ENCODE results near the gene PLEKHA5. TPM values are rescaled to one million over a fixed set of nuclear protein-coding genes. Genes with fewer than 3 reads are reported as not detected.
"Not testable (repeated sequence)": the region's sequence is repeated elsewhere in the genome, so short reads cannot be mapped to it uniquely, and the experiment has no call there.

The PLEKHA5 gene
- total RNA-seq, 1 donor from 2014 or later: 102 TPM

DNA sequence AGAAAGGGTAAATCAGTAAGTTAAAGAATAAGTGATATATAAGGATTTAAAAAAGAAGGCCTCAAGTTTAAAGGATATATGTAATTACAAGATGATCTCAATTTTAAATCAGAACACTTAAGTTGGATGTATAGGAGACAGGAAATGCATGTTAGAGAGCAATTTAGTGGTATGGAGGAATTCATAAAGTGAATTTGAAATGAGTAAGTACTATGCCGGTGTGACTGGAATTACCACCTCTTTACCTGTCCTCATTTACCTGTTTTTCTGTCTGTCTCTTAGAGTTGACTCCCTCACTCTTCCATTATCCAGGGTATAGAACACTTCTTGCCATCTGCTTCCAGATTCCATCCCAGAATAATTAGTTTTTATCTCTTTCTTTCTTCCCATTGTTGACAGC, 73.5 kb downstream of the PLEKHA5 start:
- no peak for DNase-seq (ENCODE audit: low spot score)

DNA sequence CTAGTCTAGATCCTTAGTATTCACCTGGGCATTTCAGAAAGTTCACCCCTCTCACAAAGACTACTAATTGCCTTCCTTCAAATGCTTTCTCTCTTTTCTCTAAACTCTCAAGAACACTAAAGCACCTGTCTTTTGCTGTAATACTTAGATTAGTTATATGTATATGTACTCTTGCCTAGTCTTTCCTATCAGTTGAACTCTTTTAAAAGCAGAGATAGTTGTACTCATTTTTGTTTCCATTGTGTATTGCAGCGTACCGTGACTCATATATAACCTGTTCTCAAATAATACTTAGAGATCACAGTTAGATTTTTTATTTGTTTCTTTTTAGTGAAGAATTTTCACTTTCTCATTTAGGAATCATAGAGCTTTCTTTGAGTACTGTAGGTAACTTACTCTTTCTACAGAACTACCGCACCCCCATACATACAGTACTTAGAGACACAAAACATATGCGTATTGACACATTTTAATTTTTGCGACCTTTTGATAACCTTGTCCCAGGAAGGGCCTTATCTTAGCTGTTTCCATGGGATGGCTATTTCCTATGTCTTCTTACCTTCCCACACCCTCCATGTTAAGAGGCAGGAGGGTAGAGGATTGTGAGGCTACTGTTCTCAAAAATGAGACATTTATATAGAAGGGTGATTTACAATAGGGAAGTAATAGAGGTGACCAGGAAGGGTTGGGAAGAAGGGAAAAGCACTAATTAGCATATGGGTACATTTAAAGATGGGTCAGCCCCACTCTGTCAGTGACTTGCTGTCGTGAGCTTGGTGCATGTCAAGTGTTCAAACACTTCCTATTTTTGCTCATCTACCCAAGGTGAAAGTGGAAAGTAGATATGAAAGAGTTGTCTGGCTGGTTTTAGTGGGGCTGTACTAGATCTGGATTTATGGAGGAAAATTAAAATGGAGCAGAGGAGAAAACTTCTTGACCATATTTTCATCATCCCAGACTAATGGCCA, 74.3 kb downstream of the PLEKHA5 start:
- no peak for DNase-seq (ENCODE audit: low spot score)

DNA sequence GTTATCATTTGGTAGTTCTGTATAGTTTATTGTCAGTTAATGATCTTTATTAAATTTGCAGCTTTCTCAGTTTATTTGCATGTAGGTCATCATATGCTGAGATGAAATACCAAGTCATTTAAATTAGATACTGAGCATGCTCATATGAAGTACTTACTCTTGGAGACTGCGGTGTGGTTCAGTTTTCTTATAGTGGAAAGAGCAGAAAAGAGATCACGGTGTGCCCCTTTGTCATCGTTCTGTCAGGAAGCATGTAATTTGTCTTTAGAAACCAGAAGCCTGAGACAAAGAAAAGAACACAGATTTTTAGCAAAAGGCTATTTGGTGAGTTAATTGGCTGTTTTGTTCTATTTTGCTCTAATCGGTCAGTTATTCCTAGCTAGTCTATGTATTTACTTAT, 75.6 kb downstream of the PLEKHA5 start:
- DNase-seq (ENCODE audit: low spot score): no peak

DNA sequence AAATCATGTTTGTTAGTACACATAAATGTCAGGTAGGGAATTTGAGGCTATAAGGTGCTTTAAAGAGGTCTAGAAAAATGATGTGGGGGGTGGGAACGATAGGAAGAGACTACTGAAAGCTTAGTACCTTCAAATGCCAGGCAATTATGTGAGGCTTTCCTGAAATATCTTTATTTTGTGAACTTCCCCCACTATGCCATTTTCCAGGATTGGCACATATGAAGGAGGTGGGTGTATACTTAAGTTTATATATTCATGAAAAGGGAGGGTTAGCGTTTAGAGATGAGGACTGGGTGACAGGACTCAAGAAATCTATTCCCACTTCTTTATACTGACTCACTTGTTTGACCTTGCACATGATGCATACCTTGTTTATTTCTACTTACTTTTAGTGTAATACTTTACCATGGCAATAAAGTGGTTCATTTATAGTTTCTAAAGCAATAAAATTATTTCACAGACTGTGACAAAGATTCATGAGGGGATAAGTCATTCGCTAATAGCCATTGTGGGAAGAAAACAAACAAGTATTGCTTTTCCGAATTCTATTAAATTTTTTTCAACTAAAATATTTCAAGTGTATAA, 77.1 kb downstream of the PLEKHA5 start:
- DNase-seq (ENCODE audit: low spot score): no peak

DNA sequence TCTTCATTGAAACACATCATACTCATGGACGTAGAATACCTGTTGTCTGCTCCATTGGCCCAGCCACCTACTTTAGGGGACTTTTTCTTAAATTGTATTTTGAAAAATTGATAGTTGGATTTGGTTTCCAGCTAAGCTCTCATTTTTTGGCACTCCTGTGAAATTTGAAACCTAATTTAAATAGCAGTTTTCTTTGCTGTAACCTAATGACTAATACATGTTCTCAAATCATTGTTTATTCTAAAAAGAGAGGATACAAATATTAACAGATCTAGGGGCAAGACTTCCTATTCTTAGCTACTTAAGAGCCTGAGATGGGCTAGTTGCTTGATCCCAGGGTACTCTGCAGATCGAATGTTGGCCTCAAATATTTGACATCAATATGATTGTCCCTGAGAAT, 78.9 kb downstream of the PLEKHA5 start:
- DNase-seq (ENCODE audit: low spot score): no peak

DNA sequence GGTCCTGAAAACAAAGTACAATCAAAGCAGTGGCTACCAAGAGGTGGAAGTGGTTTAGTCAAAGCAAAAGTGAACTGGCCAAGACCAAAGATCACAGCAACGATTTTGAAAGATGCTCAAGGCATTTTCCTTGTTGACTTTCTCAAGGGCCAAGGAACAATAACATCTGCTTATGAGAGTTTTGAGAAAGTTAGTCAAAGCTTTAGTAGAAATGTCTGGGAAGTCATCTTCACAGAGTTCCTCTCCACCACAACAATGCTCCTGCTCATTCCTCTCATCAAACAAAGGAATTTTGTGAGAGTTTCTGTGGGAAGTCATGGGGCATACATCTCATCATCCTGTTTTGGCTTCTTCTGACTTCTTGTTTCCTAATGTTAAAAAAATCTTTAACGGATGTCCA, 80.1 kb downstream of the PLEKHA5 start:
- DNase-seq (ENCODE audit: low spot score): no peak

DNA sequence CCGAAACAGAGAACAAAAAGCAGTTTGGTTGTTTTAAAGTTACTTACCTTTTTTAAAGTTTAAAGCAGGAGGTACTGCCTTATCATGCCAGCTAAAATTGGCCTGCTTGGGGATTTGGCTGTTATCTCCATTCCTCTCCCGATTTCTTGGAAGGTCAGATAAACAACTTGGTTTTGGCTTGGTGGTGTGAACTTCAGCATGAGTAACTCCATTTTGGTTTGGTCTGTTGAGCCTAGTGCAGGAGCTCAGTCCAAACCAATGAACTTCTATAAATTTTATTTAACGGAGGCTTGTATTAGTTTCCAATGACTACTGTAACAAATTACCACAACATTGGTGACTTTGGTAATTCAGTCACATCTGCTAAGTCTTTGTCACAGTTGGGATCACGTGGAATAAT, 82.3 kb downstream of the PLEKHA5 start:
- DNase-seq (ENCODE audit: low spot score): no peak

DNA sequence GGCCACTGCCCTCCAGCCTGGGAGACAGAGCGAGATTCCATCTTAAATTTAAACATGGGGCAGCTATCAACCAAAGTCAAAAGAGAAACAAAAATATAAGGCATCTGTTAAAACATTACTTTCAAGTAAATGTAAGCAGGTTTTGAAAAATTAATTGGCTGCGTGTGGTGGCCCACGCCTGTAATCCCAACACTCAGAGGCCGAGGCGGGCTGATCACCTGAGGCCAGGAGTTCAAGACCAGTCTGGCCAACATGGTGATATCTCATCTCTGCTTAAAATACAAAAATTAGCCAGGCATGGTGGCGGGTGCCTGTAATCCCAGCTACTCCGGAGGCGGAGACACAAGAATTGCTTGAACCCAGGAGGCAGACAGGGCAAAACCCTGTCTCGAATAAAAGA, 82.7 kb downstream of the PLEKHA5 start:
- no peak for DNase-seq (ENCODE audit: low spot score)

DNA sequence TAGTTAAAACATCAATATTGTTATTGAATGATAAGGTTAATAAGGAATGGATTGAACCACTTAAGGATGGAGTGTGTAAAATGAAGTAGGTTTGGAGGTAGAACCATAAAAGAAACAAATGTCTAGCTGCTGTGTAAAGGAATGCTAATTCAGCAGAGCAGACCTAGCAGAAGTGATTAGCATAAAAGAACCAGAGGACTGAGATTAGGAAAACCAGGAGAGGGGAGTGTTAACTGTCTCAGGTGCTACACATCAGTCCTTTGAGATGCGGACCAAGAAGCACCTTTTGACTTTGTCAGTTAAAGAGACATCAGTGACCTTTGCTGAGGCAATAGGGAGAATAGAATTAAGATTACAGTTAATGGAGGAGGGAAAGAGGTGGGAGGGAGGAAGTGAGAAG, 84.5 kb downstream of the PLEKHA5 start:
- no peak for DNase-seq (ENCODE audit: low spot score)

DNA sequence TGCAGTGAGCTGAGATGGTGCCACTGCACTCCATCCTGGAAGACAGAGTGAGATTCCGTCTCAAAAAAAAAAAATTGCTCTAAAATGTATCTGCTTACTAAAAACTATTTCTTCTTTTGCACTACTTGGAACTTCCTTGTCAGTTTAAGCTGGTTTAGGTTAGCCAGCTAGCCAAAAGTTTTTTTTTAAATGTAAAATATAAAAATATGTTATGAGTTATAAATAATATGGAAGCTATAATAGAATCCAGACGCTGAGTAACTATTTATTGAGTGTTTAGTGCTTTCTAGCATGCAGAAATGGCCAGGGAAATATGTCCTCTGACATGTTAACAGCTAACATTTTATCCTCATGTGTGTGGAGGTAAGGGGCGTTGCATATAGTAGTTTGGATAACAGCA, 85.6 kb downstream of the PLEKHA5 start:
- DNase-seq (ENCODE audit: low spot score): no peak

DNA sequence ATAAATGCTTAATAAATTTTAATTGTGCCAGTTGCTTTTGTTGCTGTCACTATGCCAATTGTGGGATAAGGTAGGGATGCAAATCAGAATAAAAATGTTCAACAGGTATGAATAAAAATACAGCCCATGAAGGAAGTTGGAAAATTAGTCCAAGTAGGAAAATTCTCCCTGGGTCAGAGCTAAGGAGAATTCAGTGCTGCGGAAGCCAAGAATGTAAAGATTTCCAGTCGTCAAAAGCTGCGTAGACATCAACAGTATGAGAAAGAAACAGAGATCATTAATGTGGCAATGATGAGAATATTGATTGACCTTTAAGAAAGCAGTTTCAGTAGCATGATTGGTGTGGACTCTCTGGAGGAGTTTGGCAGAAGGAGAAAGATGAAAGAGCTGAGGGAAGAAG, 87.9 kb downstream of the PLEKHA5 start:
- DNase-seq (ENCODE audit: low spot score): no peak

DNA sequence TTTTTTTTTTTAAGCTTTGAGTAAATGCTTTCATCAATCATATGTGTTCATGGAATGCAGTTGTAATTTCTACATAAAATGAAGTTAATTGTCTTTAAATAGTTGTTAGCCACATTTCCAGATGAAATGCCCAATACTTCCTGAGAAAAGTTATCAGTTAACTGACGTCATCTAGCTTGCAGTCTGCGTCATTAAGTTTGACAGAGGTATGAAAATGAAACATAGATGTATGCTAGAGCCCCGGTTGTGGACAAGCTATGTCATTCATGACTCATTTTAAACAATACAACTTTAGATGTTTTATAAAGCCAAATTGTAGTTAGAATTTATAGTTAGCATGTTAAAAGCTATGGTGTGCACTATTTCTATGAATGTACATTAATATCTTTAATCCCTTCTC, 90.7 kb downstream of the PLEKHA5 start:
- DNase-seq (ENCODE audit: low spot score): no peak

DNA sequence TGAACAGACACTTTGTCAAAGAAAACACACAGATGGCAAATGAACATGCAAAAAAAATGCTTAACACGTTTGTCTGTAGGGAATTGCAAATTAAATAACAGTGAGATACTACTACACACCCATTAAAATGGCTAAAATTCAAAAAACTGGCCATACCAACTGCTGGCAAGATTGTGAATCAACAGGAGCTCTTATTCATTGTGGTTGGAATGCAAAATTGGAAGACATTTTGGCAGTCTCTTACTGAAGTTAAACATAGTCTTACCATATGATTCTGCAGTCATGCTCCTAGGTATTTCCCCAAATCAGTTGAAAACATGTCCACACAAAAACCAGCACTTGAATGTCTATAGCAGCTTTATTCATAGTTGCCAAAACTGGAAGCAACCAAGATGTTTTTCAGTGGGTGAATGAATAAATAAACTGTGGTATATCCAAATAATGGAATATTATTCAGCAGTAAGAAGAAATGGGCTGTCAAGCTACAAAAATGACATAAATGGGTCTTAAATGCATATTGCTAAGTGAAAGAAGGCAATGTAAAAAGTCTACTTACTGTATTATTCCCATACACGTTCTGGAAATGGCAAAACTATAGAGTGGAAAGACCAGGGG, 91.4 kb downstream of the PLEKHA5 start:
- DNase-seq (ENCODE audit: low spot score): no peak

DNA sequence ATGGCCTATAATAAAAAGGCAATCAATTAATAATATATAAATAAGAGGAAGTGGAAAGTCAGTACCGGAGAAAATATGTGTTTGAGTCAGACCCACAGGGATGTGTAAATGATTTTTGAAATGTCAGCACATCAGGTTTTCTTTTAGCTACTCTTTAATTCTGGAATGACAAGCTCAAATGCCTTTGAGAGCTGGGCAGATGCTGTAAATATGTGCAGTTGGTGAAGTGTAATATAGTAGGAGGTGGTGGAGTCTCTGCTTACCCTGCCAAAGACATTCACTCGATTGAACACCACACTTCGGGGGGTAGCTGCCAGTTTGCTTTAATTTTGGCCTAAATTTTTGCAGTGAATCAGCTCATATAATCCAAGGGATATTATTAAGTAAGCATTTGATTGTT, 93.0 kb downstream of the PLEKHA5 start:
- no peak for DNase-seq (ENCODE audit: low spot score)

DNA sequence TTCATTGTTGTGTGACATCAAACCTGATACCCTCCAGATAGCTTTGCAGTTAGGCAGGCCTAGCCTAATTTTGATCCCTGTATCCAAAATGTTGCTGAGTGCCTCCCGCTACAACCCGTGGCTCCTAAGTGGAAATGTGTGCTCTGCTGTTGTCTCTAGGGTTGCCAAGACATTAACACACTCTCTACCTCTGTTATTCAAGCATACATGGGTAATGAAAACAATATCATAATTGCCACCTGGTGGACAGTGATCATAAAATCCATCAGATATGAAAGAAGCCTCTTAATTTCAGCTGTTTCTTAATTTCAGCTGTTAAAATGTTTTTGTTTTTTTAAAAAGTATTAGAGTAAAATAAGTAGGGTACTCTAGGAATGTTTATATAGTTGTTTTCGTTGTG, 93.5 kb downstream of the PLEKHA5 start:
- no peak for DNase-seq (ENCODE audit: low spot score)

DNA sequence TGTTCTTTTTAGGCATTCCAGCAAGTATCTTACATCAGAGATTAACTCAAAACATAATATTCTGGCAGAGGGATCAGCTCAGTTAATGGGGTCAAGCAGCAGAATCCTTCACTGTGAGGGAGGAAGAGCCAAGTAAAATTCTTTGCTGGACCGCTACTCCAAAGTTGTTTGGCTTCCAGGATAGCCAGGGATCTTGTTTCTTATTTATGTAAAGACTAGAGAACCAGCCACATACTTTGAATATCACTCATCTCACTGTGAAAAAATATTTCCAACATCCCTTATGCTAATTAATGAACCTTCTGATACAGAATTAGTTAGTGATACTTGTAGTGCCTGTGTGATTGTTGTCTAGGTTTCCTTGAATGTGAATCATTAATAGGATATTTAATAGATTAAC, 94.2 kb downstream of the PLEKHA5 start:
- no peak for DNase-seq (ENCODE audit: low spot score)

DNA sequence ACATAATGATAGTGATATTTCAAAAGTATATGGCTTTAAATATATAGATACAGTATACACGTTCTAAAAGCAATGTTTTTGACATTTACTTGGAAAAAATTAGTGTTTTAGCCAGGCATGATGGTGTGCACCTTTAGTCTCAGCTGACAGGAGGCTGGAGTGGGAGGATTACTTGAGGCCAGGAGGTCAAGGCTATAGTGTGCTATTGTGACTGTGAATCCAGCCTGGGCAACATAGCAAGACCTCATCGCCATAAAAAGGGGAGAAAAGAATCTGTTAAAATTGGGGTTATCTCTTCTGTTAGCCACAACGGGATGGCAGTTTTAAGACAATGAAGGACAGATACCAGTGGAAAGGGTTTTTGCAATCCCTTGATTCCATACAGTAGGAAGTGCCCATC, 95.2 kb downstream of the PLEKHA5 start:
- no peak for DNase-seq (ENCODE audit: low spot score)

DNA sequence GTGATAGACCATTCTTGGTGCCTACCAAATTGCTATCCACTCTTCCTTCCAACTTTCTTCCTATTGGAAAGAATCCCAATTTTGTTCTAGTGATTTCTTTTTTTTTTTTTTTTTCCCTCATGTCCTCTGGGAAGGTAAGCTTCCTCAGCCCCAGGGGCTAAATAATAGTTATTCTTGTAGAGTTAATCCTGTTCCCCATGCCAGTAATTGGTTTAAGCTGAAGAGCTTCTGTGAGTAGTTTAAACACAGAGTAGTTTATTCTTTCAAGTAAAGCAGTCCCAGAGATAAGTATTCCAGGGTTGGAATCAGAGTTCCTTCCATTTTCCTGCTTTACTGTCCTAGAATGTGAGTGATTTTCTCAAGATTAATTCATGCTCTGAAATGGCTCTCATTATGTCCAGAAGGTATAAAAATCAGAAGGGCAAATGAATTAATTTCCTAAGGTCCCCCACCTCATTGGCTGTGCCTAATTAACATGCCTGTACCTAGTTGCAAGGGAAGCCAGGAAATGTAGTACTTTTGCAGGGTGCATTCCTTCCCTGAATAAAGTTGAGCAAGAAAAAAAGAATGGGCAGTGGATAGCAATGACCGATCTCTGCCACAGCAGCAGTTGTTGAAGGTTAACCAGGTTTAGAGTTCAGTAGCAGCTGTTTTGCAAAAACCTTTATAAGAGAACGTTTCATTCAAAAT, 97.8 kb downstream of the PLEKHA5 start:
- no peak for DNase-seq (ENCODE audit: low spot score)

DNA sequence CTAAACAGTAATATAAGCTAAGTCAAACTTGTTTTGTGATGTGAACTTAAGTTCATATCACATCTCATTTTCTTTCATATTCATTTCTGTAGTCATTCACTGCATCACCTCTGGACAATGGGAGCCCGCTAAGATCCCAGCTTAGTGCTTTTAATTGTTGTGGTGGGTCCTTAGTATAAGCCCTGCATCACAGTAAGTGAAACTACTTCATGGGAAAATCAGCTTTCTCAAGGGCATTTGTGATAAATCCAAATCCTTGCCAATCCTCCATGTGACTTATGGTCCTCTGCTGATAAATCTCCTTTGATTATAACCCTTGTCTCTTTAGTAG, 98.3 kb downstream of the PLEKHA5 start:
- DNase-seq (ENCODE audit: low spot score): no peak

DNA sequence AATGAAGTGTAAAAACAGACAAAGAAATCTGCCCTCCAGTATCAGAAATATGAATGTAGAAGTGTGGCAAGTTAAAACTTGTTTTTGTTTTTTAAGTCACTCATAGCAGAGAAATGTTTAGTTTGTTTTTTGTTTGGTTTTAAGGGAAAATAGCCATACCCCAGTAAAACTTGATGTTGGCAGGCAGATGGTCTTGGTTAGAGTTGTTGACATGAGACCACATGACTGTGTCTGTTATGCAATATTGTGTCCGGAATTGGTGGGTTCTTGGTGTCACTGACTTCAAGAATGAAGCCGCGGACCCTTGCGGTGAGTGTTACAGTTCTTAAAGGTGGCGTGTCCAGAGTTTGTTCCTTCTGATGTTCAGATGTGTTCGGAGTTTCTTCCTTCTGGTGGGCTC, 99.5 kb downstream of the PLEKHA5 start:
- not testable (repeated sequence) for DNase-seq (ENCODE audit: low spot score)

DNA sequence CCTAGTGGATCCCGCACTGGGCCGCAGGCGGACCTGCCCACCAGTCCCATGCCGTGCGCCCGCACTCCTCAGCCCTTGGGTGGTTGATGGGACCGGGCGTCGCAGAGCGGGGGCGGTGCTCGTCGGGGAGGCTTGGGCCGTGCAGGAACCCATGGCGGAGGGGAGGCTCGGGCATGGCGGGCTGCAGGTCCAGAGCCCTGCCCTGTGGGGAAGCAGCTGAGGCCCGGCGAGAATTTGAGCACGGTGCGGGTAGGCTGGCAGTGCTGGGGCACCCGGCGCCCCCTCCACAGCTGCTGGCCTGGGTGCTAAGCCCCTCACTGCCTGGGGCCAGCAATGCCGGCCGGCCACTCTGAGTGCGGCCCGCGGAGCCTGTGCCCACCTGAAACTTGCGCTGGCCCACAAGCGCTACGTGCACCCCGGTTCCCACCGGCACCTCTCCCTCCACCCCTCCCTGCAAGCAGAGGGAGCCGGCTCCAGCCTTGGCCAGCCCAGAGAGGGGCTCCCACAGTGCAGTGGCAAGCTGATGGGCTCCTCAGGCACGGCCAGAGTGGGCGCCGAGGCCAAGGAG, 100.8 kb downstream of the PLEKHA5 start:
- no peak for DNase-seq (ENCODE audit: low spot score)

DNA sequence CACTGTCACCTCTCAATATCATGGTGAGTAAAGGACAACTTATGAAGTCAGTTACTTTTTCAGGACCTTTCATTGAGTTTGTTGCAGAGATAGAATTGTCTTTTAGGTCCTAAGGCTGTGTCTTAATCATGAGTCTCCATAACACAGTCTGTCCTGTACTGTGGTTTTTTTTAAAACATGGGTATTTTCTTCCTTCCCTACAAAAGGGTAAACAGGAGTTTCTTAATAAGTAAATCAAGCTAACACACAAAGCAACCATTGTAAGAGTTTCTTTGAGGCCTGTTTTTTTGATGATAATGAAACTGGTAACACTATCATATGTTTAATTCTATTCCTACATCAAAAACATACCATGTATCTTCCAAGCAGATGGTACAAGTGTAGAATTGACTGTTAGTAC, 101.4 kb downstream of the PLEKHA5 start:
- no peak for DNase-seq (ENCODE audit: low spot score)
